ENCODE results near the gene FADD.

The FADD gene

GRCh38 chr11:70230151-70230839, 27.2 kb downstream of the FADD start:
- TF ChIP-seq GATA3 (IDR thresholded peaks at IDR 0.05; ENCODE audit: low read depth, low read length) (no peak), GATA2 (IDR thresholded peaks at IDR 0.05; ENCODE audit: low read depth, low read length) (no peak)

GRCh38 chr11:70230840-70231710, 28.0 kb downstream of the FADD start:
- TF ChIP-seq GATA3 (IDR thresholded peaks at IDR 0.05; ENCODE audit: low read depth, low read length) (no peak), GATA2 (IDR thresholded peaks at IDR 0.05; ENCODE audit: low read depth, low read length) (no peak)

GRCh38 chr11:70233034-70233433, 29.9 kb downstream of the FADD start:
- TF ChIP-seq GATA2 (IDR thresholded peaks at IDR 0.05; ENCODE audit: low read depth, low read length), result no peak

- no peak for TF ChIP-seq GATA3 (IDR thresholded peaks at IDR 0.05; ENCODE audit: low read depth, low read length)
Observed at GRCh38 chr11:70233511-70233934, 30.4 kb downstream of the FADD start.

GRCh38 chr11:70233962-70234361, 30.9 kb downstream of the FADD start:
- TF ChIP-seq GATA2 (IDR thresholded peaks at IDR 0.05; ENCODE audit: low read depth, low read length), result no peak

- TF ChIP-seq GATA3 (IDR thresholded peaks at IDR 0.05; ENCODE audit: low read depth, low read length), result no peak
- TF ChIP-seq GATA2 (IDR thresholded peaks at IDR 0.05; ENCODE audit: low read depth, low read length), result no peak
Observed at GRCh38 chr11:70240337-70240736, 37.2 kb downstream of the FADD start.

GRCh38 chr11:70241709-70242108, 38.6 kb downstream of the FADD start:
- TF ChIP-seq GATA2 (IDR thresholded peaks at IDR 0.05; ENCODE audit: low read depth, low read length) (no peak), GATA3 (IDR thresholded peaks at IDR 0.05; ENCODE audit: low read depth, low read length) (no peak)

- TF ChIP-seq GATA3 (IDR thresholded peaks at IDR 0.05; ENCODE audit: low read depth, low read length), result no peak
- no peak for TF ChIP-seq GATA2 (IDR thresholded peaks at IDR 0.05; ENCODE audit: low read depth, low read length)
Observed at GRCh38 chr11:70242885-70243284, 39.8 kb downstream of the FADD start.

- TF ChIP-seq GATA3 (IDR thresholded peaks at IDR 0.05; ENCODE audit: low read depth, low read length), result no peak
- no peak for TF ChIP-seq GATA2 (IDR thresholded peaks at IDR 0.05; ENCODE audit: low read depth, low read length)
Observed at GRCh38 chr11:70243912-70244652, 41.0 kb downstream of the FADD start.

- TF ChIP-seq GATA2 (IDR thresholded peaks at IDR 0.05; ENCODE audit: low read depth, low read length) (no peak), GATA3 (IDR thresholded peaks at IDR 0.05; ENCODE audit: low read depth, low read length) (no peak)
Observed at GRCh38 chr11:70244698-70245097, 41.6 kb downstream of the FADD start.

- TF ChIP-seq GATA2 (IDR thresholded peaks at IDR 0.05; ENCODE audit: low read depth, low read length) (no peak), GATA3 (IDR thresholded peaks at IDR 0.05; ENCODE audit: low read depth, low read length) (no peak)
Observed at GRCh38 chr11:70246196-70246595, 43.1 kb downstream of the FADD start.

GRCh38 chr11:70247042-70247709, 44.1 kb downstream of the FADD start:
- TF ChIP-seq GATA2 (IDR thresholded peaks at IDR 0.05; ENCODE audit: low read depth, low read length) (no peak), GATA3 (IDR thresholded peaks at IDR 0.05; ENCODE audit: low read depth, low read length) (no peak)

- TF ChIP-seq GATA3 (IDR thresholded peaks at IDR 0.05; ENCODE audit: low read depth, low read length) (no peak), GATA2 (IDR thresholded peaks at IDR 0.05; ENCODE audit: low read depth, low read length) (no peak)
Observed at GRCh38 chr11:70247710-70248072, 44.6 kb downstream of the FADD start.
